SU-DHL-6 (cell line): Measurements from ENCODE around the gene PRL.

Experiments
- H2AFZ ChIP-seq: fragments of 200-600 bp; sonication (generic); 2 replicates; pipeline ENCODE4 v1.6.1; 2014; ENCODE audit warnings: low read depth, mild to moderate bottlenecking, moderate library complexity, mixed read lengths, antibody characterized with exemption, low read length; ENCODE audit not compliant: severe bottlenecking
- H3F3A ChIP-seq: fragments of 200-600 bp; shearing (Covaris generic); 2 replicates; pipeline ENCODE4 v1.6.0; 2016; ENCODE audit warnings: antibody characterized with exemption, mild to moderate bottlenecking; ENCODE audit not compliant: insufficient read depth
- H3K27ac ChIP-seq: fragments of 200-600 bp; sonication (generic); 2 replicates; pipeline ENCODE4 v1.5.1; 2016; ENCODE audit warnings: low read depth, mild to moderate bottlenecking, low read length, moderate library complexity, mixed read lengths
- H3K27me3 ChIP-seq: fragments of 200-600 bp; sonication (generic), shearing (Covaris generic); 2 replicates; pipeline ENCODE4 v1.6.0; 2014; ENCODE audit warnings: mild to moderate bottlenecking, low read length
- H3K36me3 ChIP-seq: fragments of 200-600 bp; sonication (generic); 2 replicates; pipeline ENCODE4 v1.6.1; 2014; ENCODE audit warnings: mild to moderate bottlenecking, low read length, mixed read lengths
- H3K4me2 ChIP-seq: fragments of 300-600, 200-600 bp; shearing (Covaris generic), sonication (generic); 2 replicates; pipeline ENCODE4 v1.6.0; 2014; ENCODE audit warnings: low read length, low read depth, mild to moderate bottlenecking; ENCODE audit not compliant: poor library complexity, severe bottlenecking
- H3K4me3 ChIP-seq: fragments of 200-600 bp; sonication (generic); 2 replicates; pipeline ENCODE4 v1.5.1; 2014; ENCODE audit warnings: antibody characterized with exemption, low read length, mild to moderate bottlenecking, mixed read lengths; ENCODE audit not compliant: insufficient read depth, poor library complexity, severe bottlenecking
- H3K79me2 ChIP-seq: fragments of 200-600 bp; sonication (generic); 2 replicates; pipeline ENCODE4 v1.6.1; 2014; ENCODE audit warnings: mild to moderate bottlenecking, low read length, moderate library complexity; ENCODE audit not compliant: insufficient read depth
- H3K9ac ChIP-seq: fragments of 200-600 bp; sonication (generic); 2 replicates; pipeline ENCODE4 v1.7.0; 2014; ENCODE audit warnings: mild to moderate bottlenecking, low read length
- H3K9me2 ChIP-seq: fragments of 200-600 bp; sonication (generic); replicated peaks from 2 replicates; pipeline ENCODE4 v1.6.1; 2014; ENCODE audit warnings: low read length; ENCODE audit not compliant: insufficient read depth
- H3K9me3 ChIP-seq: fragments of 200-600 bp; sonication (generic); 2 replicates; pipeline ENCODE4 v1.6.1; 2014; ENCODE audit warnings: low read length, mixed read lengths; ENCODE audit not compliant: insufficient read depth
- H4K20me1 ChIP-seq: fragments of 200-600 bp; sonication (generic); 2 replicates; pipeline ENCODE4 v1.6.1; 2014; ENCODE audit warnings: low read depth, mild to moderate bottlenecking, antibody characterized with exemption, low read length, moderate library complexity, mixed read lengths
- EZH2phosphoT487 ChIP-seq: fragments of 200-600 bp; sonication (generic), shearing (Covaris generic); conservative IDR thresholded peaks from 2 replicates; pipeline ENCODE4 v1.6.1; 2018; ENCODE audit warnings: mild to moderate bottlenecking, antibody characterized with exemption, low read length, moderate library complexity, mixed read lengths
- TF ChIP-seq, protein P1 (sequence below): fragments of 200-600 bp; sonication (generic); IDR thresholded peaks from one replicate; pipeline ENCODE4 v1.5.1; 2017; ENCODE audit warnings: antibody characterized with exemption, mild to moderate bottlenecking, low read length, moderate library complexity; ENCODE audit not compliant: insufficient read depth, poor library complexity, severe bottlenecking

Gene PRL

DNA sequence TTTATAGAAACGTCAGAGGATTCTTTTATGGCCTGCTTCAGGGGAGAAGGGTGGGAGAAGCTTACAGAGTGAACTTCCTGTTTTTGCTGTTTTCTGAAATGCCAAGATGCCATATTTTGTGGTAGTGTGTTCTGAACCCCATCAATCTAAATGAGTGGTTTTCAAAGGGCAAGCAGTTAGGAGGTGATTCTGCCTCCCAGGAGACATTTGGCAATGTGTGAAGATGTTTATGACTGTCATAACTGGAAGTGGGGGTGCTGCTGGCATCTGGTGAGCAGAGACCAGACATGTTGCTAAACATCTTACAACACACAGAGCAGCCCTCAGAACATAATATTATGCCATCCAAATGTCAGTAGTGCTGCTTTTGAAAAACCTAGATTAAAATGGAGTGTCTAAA, 6.0 kb upstream of the PRL start:
- Histone ChIP-seq H3F3A (no peaks in the 10 kb centered on the region), H3K79me2 (no peaks in the 10 kb centered on the region), H3K4me2 (no peak overlapping the region), H3K4me3 (no peak overlapping the region), H3K9me2 (no peaks in the 10 kb centered on the region), H3K27me3 (no peaks in the 10 kb centered on the region), H3K27ac (no peak overlapping the region), H3K9me3 (no peaks in the 10 kb centered on the region), H2AFZ (no peak overlapping the region), H4K20me1 (no peaks in the 10 kb centered on the region), H3K36me3 (no peaks in the 10 kb centered on the region), H3K9ac (no peak overlapping the region)
- TF ChIP-seq EZH2phosphoT487, result no peak

DNA sequence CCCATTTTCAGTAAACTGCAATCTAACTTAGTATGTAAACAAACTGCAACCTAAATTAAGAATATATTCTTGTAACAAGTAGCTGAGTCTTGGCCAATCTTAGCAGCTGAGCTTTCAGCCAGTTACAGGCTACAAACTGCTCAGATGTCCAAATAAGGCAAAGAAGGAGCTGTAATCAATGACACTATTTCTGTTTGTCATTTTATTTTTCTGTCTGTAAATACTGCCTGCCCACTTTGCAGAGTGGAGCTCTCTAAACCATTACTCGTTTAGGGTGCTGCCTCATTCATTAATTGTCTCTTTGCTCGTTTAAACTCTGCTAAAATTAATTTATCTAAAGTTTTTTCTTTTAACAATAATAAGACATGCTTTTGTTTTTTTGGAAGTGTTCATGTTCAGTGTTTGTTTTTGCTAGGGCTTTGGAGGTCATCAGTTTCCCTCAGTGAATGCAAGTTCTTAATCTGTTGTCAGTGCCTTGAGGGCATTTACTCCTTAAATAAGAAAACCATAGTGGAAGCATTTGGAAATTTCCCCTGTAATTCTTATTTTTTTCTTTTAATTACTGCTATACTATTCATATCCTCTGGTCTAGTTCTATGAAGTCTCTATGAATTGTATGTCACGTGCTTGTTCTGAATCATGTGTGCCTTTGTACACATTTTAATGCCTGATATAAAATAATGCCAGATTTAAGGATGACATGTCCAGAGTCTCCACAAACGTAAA, 3.6 kb upstream of the PRL start:
- Histone ChIP-seq H2AFZ (no peak overlapping the region), H3K9me2 (no peaks in the 10 kb centered on the region), H3K79me2 (no peaks in the 10 kb centered on the region), H3K4me3 (no peak overlapping the region), H3F3A (no peaks in the 10 kb centered on the region), H3K27me3 (no peaks in the 10 kb centered on the region), H4K20me1 (no peaks in the 10 kb centered on the region), H3K9ac (no peak overlapping the region), H3K27ac (no peak overlapping the region), H3K36me3 (no peaks in the 10 kb centered on the region), H3K9me3 (no peaks in the 10 kb centered on the region), H3K4me2 (no peak overlapping the region)
- TF ChIP-seq, protein P1, sequence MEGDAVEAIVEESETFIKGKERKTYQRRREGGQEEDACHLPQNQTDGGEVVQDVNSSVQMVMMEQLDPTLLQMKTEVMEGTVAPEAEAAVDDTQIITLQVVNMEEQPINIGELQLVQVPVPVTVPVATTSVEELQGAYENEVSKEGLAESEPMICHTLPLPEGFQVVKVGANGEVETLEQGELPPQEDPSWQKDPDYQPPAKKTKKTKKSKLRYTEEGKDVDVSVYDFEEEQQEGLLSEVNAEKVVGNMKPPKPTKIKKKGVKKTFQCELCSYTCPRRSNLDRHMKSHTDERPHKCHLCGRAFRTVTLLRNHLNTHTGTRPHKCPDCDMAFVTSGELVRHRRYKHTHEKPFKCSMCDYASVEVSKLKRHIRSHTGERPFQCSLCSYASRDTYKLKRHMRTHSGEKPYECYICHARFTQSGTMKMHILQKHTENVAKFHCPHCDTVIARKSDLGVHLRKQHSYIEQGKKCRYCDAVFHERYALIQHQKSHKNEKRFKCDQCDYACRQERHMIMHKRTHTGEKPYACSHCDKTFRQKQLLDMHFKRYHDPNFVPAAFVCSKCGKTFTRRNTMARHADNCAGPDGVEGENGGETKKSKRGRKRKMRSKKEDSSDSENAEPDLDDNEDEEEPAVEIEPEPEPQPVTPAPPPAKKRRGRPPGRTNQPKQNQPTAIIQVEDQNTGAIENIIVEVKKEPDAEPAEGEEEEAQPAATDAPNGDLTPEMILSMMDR, result no peak
- TF ChIP-seq EZH2phosphoT487, result no peak

DNA sequence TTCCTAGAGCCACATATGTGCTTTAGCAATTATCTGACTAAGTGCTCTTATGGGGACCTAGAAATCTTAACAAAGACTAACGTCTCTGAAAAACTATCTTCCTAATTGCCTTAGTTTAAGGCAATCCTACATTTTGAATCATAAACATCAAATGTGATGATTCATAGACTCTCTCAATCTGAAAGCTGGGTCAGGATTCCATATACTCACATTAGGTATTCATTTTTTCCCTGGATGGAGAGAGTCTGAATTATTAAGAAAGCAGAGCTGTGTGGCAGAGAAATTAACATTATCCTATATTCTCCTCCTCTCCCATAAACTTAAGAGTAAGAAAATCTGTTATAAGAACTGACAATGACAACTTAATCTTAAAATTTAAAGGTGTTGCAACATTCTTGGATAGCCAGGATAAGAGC, 1.6 kb upstream of the PRL start:
- Histone ChIP-seq H3K4me2 (no peak overlapping the region), H3K27me3 (no peaks in the 10 kb centered on the region), H2AFZ (no peak overlapping the region), H3K27ac (no peak overlapping the region), H3K36me3 (no peaks in the 10 kb centered on the region), H3K79me2 (no peaks in the 10 kb centered on the region), H3K4me3 (no peak overlapping the region), H3K9ac (no peak overlapping the region), H3K9me3 (no peaks in the 10 kb centered on the region), H3K9me2 (no peaks in the 10 kb centered on the region), H3F3A (no peaks in the 10 kb centered on the region), H4K20me1 (no peaks in the 10 kb centered on the region)
- no peak for TF ChIP-seq EZH2phosphoT487
- TF ChIP-seq, protein P1, result no peak

DNA sequence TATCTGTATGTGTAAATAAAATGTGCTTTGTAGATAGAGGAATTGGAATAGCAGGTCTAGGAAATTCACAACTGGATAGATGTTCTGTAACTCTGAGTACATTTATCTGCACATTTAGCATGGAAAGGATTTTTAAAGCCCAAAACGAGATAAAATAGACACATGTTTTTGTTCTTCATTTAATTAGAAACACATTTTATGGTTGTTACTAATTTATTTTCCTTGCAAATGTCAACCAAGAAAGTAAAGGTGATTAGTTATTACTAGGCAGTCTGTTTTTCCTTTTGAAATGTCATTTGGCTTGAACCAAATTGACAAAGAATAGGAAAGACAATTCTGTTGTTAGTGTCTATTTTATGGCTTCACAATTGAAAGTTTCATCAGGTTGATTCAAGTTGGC, 769 bp downstream of the PRL start:
- Histone ChIP-seq H3K79me2 (no peaks in the 10 kb centered on the region), H4K20me1 (no peaks in the 10 kb centered on the region), H3K27me3 (no peaks in the 10 kb centered on the region), H3K36me3 (no peaks in the 10 kb centered on the region), H3K9me2 (no peaks in the 10 kb centered on the region), H3K9ac (no peak overlapping the region), H3K9me3 (no peaks in the 10 kb centered on the region), H3K4me2 (no peak overlapping the region), H3F3A (no peaks in the 10 kb centered on the region), H3K27ac (no peak overlapping the region), H2AFZ (no peak overlapping the region), H3K4me3 (no peak overlapping the region)
- no peak for TF ChIP-seq EZH2phosphoT487
- TF ChIP-seq, protein P1, result no peak
